Measurements from ENCODE around the gene NFU1. TPM values are rescaled to one million over a fixed set of nuclear protein-coding genes. Genes with fewer than 3 reads are reported as not detected.

NFU1 gene
- total and polyA plus RNA-seq, 8 donors, result 36.2 to 51.6 (median 45.0) TPM

GRCh38 chr2:69353360-69353759, 83.9 kb downstream of the NFU1 start:
- H3K27ac ChIP-seq, result no peak overlapping the region

GRCh38 chr2:69348781-69349180, 88.5 kb downstream of the NFU1 start:
- H3K27ac ChIP-seq, result no peak overlapping the region
- no peaks in the 10 kb centered on the region for H3K4me1 ChIP-seq
- ATAC-seq, result no peak
- H3K9me3 ChIP-seq, result no peaks in the 10 kb centered on the region
- H3K27me3 ChIP-seq, result no peaks in the 10 kb centered on the region
- H3K36me3 ChIP-seq, result peaks cover 2 to 97% of the 10 kb centered on the region in 2 donors
- no peak for DNase-seq
- H3K4me3 ChIP-seq, result no peak overlapping the region
- intact Hi-C loops (cut with DNase I), result no loop called here
- no peak for TF ChIP-seq CTCF (IDR thresholded peaks at IDR 0.05)

More at GRCh38 chr2:69353360-69353759, 83.9 kb downstream of the NFU1 start:
- no peaks in the 10 kb centered on the region for H3K27me3 ChIP-seq
- H3K9me3 ChIP-seq, result no peaks in the 10 kb centered on the region
- intact Hi-C loops (cut with DNase I), result no loop called here
- H3K36me3 ChIP-seq, result peaks cover 0 to 97% of the 10 kb centered on the region in 2 donors
- DNase-seq (no peak), ATAC-seq (peak; percentile 60)
- no peaks in the 10 kb centered on the region for H3K4me1 ChIP-seq
- no peak overlapping the region for H3K4me3 ChIP-seq
- TF ChIP-seq CTCF (IDR thresholded peaks at IDR 0.05), result no peak

Other genes with a start within 250 kb of the NFU1 start
- gene GFPT1, start 50.2 kb downstream of the NFU1 start, total RNA-seq, result 10 to 100 TPM; 70.4 to 95.7 TPM
- 10 to 100 TPM; 26.3 to 38.8 (median 29.8) TPM for gene GFPT1, start 50.2 kb downstream of the NFU1 start, polyA plus RNA-seq (ENCODE audit: insufficient read length in 6 of 6)
- gene AAK1, start 206.3 kb upstream of the NFU1 start, total RNA-seq, result 10 to 100 TPM; 56.5 to 70.7 TPM
- gene AAK1, start 206.3 kb upstream of the NFU1 start, polyA plus RNA-seq (ENCODE audit: insufficient read length in 6 of 6), result 10 to 100 TPM; 19.0 to 23.2 (median 21.6) TPM